ENCODE measurements around the gene ELSPBP1.
"Not testable (repeated sequence)": the region's sequence is repeated elsewhere in the genome, so short reads cannot be mapped to it uniquely, and the experiment has no call there.

Gene ELSPBP1

GRCh38 chr19:47994209-47994802 lies at the start of gene ELSPBP1:
Gene ELSPBP1 (plus strand): TSS chr19:47994632. CDS start chr19:48008668, 14,036 bp downstream.
- no peak for DNase-seq

DNA sequence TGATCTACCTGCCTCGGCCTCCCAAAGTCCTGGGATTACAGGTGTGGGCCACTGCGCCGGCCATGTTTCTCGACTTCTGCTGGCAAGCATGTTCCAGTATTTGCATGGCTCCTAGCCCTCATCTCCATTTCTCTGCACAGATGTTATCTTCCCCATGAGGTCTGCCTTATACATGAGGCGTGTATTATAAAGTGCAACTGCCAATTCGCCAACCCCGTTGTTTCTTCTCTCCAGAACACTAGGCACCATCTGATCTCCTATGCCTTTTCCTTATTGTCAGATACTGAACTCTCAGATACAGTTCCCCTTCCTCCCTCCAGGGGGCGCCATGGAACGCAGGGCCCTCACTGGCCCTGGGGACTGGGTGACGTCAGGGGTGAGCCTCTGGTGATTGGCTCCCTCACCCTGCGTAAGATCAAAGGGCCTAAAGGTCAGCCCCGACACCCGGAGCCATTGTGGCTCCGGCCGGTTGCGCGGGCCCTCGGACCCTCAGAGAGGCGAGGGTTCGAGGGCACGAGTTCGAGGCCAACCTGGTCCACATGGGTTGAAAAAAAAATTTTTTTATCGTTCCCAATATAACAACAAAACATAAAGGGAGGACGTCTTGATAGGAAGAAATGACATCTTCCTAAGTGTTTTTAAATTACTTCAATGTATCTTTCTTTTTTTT lies 44.4 kb upstream of the ELSPBP1 start:
- DNase-seq = peak; percentile 40 to 45

GRCh38 chr19:47952132-47952531 lies 42.3 kb upstream of the ELSPBP1 start:
- DNase-seq = not testable (repeated sequence)

DNA sequence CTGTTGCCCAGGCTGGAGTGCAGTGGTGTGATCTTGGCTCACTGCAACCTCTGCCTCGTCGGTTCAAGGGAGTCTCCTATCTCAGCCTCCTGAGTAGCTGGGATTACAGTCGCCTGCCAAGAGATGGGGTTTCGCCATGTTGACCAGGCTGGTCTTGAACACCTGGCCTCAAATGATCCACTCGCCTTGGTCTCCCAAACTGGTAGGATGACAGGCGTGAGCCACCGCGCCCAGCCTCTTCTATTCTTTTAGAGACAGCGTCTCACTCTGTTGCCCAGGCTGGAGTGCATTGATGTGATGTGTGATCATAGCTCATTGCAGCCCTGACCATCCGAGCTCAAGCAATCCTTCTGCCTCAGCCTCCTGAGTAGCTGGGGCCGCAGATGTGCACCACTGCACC lies 38.5 kb upstream of the ELSPBP1 start:
- DNase-seq = not testable (repeated sequence)

GRCh38 chr19:47973529-47973928 lies 20.9 kb upstream of the ELSPBP1 start:
- no peak for DNase-seq

GRCh38 chr19:47991191-47991808 lies 3.1 kb upstream of the ELSPBP1 start:
- DNase-seq = no peak

DNA sequence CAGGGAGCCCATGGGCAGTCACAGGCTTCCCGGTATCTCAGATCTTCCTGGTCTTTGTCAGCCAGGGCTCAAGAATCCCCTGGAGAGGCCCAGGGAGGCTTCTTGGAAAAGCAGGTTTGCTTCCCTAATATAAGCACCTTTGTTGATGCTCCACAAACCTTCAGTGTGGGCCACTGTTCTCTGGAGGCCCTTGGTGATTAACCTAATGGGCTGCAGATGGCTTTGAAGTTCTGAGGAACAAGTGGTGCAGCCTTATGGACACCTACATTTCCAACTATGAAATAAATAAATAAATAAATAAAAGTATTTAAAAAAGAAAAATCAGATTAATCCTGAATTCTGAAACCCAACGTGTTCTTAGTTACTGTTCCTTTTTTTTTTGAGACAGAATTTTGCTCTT lies 2.4 kb upstream of the ELSPBP1 start, which contains the start of gene BSPH1:
BSPH1 (minus strand) TSS at position 101 of the 400 bp plus-strand sequence; CDS start at position 12, 89 bp downstream.
- DNase-seq = no peak

- no peak for DNase-seq
Observed at GRCh38 chr19:47996230-47996727, 1.8 kb downstream of the ELSPBP1 start.

- DNase-seq = no peak
Observed at GRCh38 chr19:47998800-47999199, 4.4 kb downstream of the ELSPBP1 start.

- no peak for DNase-seq
Observed at GRCh38 chr19:48000846-48001245, 6.4 kb downstream of the ELSPBP1 start.

DNA sequence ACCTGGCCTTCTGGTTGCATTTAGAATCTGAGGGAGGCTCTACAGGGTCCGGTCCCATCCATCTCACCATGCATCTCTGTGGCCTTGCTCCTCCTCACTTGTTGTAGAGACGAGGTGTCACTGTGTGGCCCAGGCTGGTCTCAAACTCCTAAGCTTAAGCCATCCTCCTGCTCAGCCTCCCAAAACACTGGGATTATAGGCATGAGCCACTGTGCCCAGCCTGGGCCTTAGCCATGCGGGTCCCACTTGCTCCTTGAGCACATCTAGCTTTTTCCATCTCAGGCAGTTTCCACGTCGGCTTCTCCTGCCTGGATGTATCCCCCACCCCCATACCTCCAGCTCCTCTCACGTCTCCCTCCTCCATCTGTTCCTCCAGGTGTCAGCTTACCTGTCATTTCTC lies 9.8 kb downstream of the ELSPBP1 start:
- no peak for DNase-seq

GRCh38 chr19:48006762-48007161 lies 12.3 kb downstream of the ELSPBP1 start:
- peak; percentile 20 to 23 for DNase-seq

DNA sequence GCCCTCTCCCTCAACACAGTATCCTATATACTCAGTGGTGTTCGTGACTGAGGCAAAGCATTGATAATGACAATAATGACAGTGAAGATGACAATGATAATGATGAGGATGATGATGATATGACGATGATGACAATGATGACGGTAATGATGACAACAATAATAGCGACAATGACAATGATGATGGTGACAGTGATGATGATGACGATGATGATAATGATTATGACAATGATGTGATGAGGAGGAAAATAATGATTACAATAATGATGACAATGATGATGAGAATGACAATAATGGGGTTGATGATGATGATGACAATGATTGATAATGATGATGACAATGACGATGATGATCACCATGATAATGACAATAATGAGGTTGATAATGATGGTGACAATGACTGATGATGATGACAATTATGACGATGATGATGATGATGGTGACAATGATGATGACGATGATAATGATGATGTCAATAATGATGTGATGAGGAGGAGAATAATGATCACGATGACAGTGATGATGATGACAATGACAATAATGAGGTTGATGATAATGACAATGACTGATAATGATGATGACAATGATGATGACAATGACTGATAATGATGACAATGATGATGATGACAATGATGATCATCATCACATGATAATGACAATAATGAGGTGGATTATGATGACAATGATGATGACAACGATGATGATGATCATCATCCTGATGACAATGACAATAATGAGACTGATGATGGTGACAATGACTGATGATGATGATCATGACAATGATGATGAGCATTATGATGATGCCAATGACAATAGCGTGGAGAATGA lies 16.7 kb downstream of the ELSPBP1 start:
- no peak for DNase-seq

- no peak for DNase-seq
Observed at GRCh38 chr19:48020686-48021085, 26.3 kb downstream of the ELSPBP1 start.

DNA sequence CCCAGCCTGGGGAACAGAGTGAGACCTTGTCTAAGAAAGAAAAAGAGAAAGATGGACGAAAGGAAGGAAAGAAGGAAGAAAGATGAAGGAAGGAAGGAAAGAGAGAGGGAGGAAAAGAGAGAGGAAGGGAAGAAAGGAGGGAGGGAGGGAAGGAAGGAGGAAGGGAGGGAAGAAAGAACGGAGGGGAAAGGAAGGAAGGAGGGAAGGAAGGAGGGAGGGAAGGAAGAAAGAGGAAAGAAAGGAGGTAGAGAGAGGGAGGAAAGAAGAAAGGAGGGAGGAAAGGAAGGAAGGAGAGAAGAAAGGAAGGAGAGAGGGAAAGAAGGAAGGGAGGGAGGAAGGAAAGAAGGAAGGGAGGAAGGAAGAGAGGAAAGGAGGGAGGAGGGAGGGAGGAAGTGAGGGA lies 28.6 kb downstream of the ELSPBP1 start:
- DNase-seq = no peak

DNA sequence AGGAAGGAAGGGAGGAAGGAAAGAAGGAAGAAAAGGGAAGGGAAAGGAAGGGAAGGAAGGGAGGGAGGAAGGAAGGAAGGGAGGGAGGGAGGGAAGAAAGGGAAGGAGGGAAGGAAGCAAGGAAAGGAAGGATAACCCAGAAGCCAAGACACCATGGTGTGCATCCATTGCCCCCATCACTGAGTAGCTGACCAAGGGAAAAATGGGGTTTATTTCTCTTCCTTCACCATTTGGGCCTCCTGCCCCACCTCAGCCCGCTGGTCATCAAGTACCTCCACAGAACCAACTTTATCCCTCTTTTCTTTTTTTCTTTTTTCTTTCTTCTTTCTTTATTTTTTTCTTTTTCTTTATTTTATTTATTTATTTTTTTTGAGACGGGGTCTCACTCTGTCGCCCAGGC lies 29.1 kb downstream of the ELSPBP1 start:
- DNase-seq = no peak

- DNase-seq = no peak
Observed at GRCh38 chr19:48025480-48025879, 31.0 kb downstream of the ELSPBP1 start.

DNA sequence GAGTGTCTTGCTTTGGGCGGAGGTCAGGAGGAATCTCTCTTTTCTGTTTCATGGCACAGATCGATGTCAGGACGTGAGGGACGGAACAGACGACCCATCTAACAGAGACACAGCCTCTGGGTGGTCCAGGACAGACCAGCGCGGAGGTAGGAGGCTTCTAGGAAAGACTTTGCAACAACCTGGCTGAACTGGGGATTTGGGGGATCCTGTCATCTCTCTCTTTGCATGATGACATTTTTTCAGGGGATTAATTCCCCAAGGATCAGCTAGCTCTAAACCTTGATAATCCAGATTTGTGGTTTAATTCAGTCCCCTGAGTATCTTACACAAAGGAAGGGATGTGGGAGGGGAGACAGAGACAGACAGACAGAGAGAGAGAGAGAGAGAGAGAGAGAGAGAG lies 35.0 kb downstream of the ELSPBP1 start:
- no peak for DNase-seq

- no peak for DNase-seq
Observed at GRCh38 chr19:48030073-48030472, 35.6 kb downstream of the ELSPBP1 start.

DNA sequence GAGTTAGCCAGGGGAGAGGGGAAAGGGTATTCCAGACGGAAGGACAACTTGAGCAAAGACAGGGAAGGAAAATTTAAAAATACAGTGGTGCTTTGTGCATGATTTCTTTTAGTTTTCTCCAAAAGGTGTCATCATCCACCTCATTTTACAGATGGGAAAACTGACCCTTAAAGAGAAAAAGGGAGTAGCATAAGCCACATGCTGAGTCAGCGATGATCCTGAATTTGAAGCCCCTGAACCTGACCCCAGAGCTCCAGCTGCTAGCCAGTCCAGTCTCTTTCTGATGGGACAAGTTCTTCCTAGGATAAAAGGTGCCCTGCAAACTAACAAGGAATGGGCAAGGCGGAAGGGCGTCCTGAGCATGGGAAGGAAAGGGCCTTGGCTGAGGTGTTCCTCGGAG lies 39.2 kb downstream of the ELSPBP1 start:
- DNase-seq = no peak

DNA sequence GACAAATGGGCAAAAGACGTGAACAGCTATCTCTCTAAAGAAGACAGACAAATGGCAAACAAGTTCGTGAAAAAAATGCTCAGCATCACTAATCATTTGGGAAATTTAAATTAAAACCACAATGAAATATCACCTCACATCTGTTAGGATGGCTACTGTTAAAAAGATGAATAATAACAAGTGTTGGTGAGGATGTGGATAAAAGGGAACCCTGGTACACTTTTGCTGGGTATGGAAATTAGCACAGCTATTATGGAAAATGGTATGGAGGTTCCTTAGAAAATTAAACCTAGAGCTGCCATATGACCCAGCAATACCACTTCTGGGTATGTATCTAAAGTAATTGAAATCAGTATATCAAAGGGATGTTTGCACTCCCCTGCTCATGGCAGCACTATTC lies 42.3 kb downstream of the ELSPBP1 start:
- DNase-seq = no peak

DNA sequence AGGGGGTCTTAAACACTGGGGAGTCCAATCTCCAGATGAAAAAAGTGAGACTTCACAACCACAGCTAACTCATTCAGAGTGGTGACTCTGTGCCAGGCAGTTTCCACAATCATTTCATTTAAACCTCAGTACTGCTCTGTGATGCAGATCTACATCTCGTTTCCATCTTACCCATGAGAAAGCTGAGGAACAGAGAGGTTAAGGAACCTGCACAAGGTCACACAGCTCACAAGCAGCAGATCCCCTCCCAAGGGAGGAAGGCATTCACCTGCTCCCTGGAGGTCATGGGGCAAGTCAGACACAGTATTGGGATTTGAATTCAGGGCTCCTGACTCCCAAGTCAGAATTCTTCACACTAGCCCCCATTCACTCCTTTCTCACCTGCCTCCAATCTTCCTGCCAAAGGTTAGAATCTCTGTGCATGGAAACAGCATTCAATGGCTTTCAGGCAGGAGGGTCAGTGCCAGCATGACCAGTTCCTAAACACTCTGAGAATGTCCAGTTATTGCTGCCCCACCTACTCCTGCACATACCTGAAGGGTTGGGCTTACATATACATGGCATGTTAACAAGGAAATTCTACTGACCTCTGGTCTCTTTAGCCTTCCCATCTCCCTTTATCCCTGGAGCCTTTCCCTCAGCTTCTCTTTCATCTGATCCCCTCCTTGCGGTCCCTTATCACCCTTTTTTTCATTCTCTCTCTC lies 47.6 kb downstream of the ELSPBP1 start:
- DNase-seq = no peak
